ENCODE results near the gene ZNF367.

Gene ZNF367

GRCh38 chr9:96420468-96421219 is 2.5 kb upstream of the ZNF367 start:
- Mint-ChIP-seq H3K36me3 (ENCODE audit: low read depth) (peaks cover 10% of the 10 kb centered on the region), H3K27ac (peak overlapping the region; percentile 68), H3K4me3 (peak overlapping the region; percentile 87), H3K27me3 (no peaks in the 10 kb centered on the region), H3K9me3 (no peaks in the 10 kb centered on the region), H3K4me1 (ENCODE audit: low read depth) (peaks cover 40% of the 10 kb centered on the region)

GRCh38 chr9:96419691-96419969 is 1.5 kb upstream of the ZNF367 start:
- H3K27ac Mint-ChIP-seq: peak overlapping the region; percentile 68
- H3K4me1 Mint-ChIP-seq (ENCODE audit: low read depth): peaks cover 39% of the 10 kb centered on the region
- no peaks in the 10 kb centered on the region for H3K9me3 Mint-ChIP-seq
- H3K4me3 Mint-ChIP-seq: peak overlapping the region; percentile 87
- H3K27me3 Mint-ChIP-seq: no peaks in the 10 kb centered on the region
- peaks cover 10% of the 10 kb centered on the region for H3K36me3 Mint-ChIP-seq (ENCODE audit: low read depth)

GRCh38 chr9:96418920-96419690 is 935 bp upstream of the ZNF367 start:
- Mint-ChIP-seq H3K9me3 (no peaks in the 10 kb centered on the region), H3K36me3 (ENCODE audit: low read depth) (peaks cover 10% of the 10 kb centered on the region), H3K27ac (peak overlapping the region; percentile 68), H3K4me1 (ENCODE audit: low read depth) (peaks cover 45% of the 10 kb centered on the region), H3K4me3 (peak overlapping the region; percentile 87), H3K27me3 (no peaks in the 10 kb centered on the region)

GRCh38 chr9:96417661-96418082 is 498 bp downstream of the ZNF367 start:
- peak overlapping the region; percentile 86 for H3K27ac Mint-ChIP-seq
- H3K4me3 Mint-ChIP-seq: peak overlapping the region; percentile 87
- peaks cover 15% of the 10 kb centered on the region for H3K36me3 Mint-ChIP-seq (ENCODE audit: low read depth)
- H3K4me1 Mint-ChIP-seq (ENCODE audit: low read depth): peaks cover 58% of the 10 kb centered on the region
- H3K9me3 Mint-ChIP-seq: no peaks in the 10 kb centered on the region
- no peaks in the 10 kb centered on the region for H3K27me3 Mint-ChIP-seq

- Mint-ChIP-seq H3K4me3 (peak overlapping the region; percentile 95), H3K4me1 (ENCODE audit: low read depth) (peaks cover 62% of the 10 kb centered on the region), H3K27me3 (no peaks in the 10 kb centered on the region), H3K27ac (peak overlapping the region; percentile 89), H3K9me3 (no peaks in the 10 kb centered on the region), H3K36me3 (ENCODE audit: low read depth) (peaks cover 19% of the 10 kb centered on the region)
Measured at GRCh38 chr9:96417051-96417586, 1.1 kb downstream of the ZNF367 start.

- Mint-ChIP-seq H3K4me3 (peak overlapping the region; percentile 67), H3K27ac (peak overlapping the region; percentile 38), H3K27me3 (no peaks in the 10 kb centered on the region), H3K36me3 (ENCODE audit: low read depth) (peaks cover 44% of the 10 kb centered on the region), H3K4me1 (ENCODE audit: low read depth) (peaks cover 49% of the 10 kb centered on the region), H3K9me3 (no peaks in the 10 kb centered on the region)
Measured at GRCh38 chr9:96413302-96414221, 4.6 kb downstream of the ZNF367 start.

- H3K4me3 Mint-ChIP-seq: no peak overlapping the region
- peaks cover 47% of the 10 kb centered on the region for H3K36me3 Mint-ChIP-seq (ENCODE audit: low read depth)
- no peaks in the 10 kb centered on the region for H3K9me3 Mint-ChIP-seq
- peaks cover 51% of the 10 kb centered on the region for H3K4me1 Mint-ChIP-seq (ENCODE audit: low read depth)
- H3K27me3 Mint-ChIP-seq: no peaks in the 10 kb centered on the region
- no peak overlapping the region for H3K27ac Mint-ChIP-seq
Measured at GRCh38 chr9:96412174-96412913, 5.8 kb downstream of the ZNF367 start.

GRCh38 chr9:96411129-96411838 is 6.9 kb downstream of the ZNF367 start:
- Mint-ChIP-seq H3K4me1 (ENCODE audit: low read depth) (peaks cover 47% of the 10 kb centered on the region), H3K27me3 (no peaks in the 10 kb centered on the region), H3K4me3 (no peak overlapping the region), H3K36me3 (ENCODE audit: low read depth) (peaks cover 43% of the 10 kb centered on the region), H3K9me3 (no peaks in the 10 kb centered on the region), H3K27ac (no peak overlapping the region)

- Mint-ChIP-seq H3K9me3 (no peaks in the 10 kb centered on the region), H3K27me3 (no peaks in the 10 kb centered on the region), H3K27ac (no peak overlapping the region), H3K4me1 (ENCODE audit: low read depth) (peaks cover 27% of the 10 kb centered on the region), H3K4me3 (peak overlapping the region; percentile 5), H3K36me3 (ENCODE audit: low read depth) (peaks cover 42% of the 10 kb centered on the region)
Measured at GRCh38 chr9:96408409-96409280, 9.5 kb downstream of the ZNF367 start.

GRCh38 chr9:96400132-96400910 is 17.8 kb downstream of the ZNF367 start:
- Mint-ChIP-seq H3K27me3 (no peaks in the 10 kb centered on the region), H3K27ac (peak overlapping the region; percentile 42), H3K4me1 (ENCODE audit: low read depth) (peaks cover 30% of the 10 kb centered on the region), H3K4me3 (peak overlapping the region; percentile 24), H3K36me3 (ENCODE audit: low read depth) (peaks cover 58% of the 10 kb centered on the region), H3K9me3 (peaks cover 4% of the 10 kb centered on the region)

GRCh38 chr9:96399325-96399633 is 18.9 kb downstream of the ZNF367 start:
- Mint-ChIP-seq H3K27ac (peak overlapping the region; percentile 39), H3K9me3 (peaks cover 4% of the 10 kb centered on the region), H3K36me3 (ENCODE audit: low read depth) (peaks cover 63% of the 10 kb centered on the region), H3K4me3 (peak overlapping the region; percentile 24), H3K27me3 (no peaks in the 10 kb centered on the region), H3K4me1 (ENCODE audit: low read depth) (peaks cover 30% of the 10 kb centered on the region)

- Mint-ChIP-seq H3K27me3 (no peaks in the 10 kb centered on the region), H3K4me3 (peak overlapping the region; percentile 24), H3K9me3 (peaks cover 4% of the 10 kb centered on the region), H3K36me3 (ENCODE audit: low read depth) (peaks cover 66% of the 10 kb centered on the region), H3K27ac (peak overlapping the region; percentile 41), H3K4me1 (ENCODE audit: low read depth) (peaks cover 30% of the 10 kb centered on the region)
Measured at GRCh38 chr9:96398582-96399324, 19.4 kb downstream of the ZNF367 start.
